Measurements from ENCODE around the gene BCL2.

DNA sequence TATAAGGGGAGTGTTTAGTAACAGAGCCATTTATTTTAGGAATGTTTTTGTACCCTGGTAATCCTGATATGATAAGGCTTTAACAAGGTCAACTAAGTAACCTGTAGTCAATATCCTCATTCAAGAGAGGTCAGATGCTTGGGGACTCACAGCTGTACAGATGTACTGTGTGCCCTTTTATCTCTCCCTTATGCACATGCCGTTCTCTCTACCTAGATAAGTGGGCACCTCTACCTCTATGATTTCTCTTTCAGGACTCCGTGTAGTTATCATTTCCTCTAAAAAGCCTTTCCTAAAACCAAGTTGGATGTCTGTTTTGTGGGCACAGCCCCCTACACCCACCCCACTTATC lies 132.4 kb downstream of the BCL2 start:
- TF ChIP-seq, protein P1, sequence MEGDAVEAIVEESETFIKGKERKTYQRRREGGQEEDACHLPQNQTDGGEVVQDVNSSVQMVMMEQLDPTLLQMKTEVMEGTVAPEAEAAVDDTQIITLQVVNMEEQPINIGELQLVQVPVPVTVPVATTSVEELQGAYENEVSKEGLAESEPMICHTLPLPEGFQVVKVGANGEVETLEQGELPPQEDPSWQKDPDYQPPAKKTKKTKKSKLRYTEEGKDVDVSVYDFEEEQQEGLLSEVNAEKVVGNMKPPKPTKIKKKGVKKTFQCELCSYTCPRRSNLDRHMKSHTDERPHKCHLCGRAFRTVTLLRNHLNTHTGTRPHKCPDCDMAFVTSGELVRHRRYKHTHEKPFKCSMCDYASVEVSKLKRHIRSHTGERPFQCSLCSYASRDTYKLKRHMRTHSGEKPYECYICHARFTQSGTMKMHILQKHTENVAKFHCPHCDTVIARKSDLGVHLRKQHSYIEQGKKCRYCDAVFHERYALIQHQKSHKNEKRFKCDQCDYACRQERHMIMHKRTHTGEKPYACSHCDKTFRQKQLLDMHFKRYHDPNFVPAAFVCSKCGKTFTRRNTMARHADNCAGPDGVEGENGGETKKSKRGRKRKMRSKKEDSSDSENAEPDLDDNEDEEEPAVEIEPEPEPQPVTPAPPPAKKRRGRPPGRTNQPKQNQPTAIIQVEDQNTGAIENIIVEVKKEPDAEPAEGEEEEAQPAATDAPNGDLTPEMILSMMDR (IDR thresholded peaks at IDR 0.05), result no peak
- TF ChIP-seq POLR2A (IDR thresholded peaks at IDR 0.05), result no peak
